NCI-H2081 treated with DMSO at 0.1 percent for 48 hours (cell line): Measurements from ENCODE around the gene GPR108.
A peak's percentile ranks its signal among the peaks of the same experiment; 100 is the strongest.
"Not testable (repeated sequence)": the region's sequence is repeated elsewhere in the genome, so short reads cannot be mapped to it uniquely, and the experiment has no call there.

Source experiments
- DNase-seq: peaks from one replicate; lab custom pipeline; 2025; lab: John Stamatoyannopoulos, UW

Gene GPR108

DNA sequence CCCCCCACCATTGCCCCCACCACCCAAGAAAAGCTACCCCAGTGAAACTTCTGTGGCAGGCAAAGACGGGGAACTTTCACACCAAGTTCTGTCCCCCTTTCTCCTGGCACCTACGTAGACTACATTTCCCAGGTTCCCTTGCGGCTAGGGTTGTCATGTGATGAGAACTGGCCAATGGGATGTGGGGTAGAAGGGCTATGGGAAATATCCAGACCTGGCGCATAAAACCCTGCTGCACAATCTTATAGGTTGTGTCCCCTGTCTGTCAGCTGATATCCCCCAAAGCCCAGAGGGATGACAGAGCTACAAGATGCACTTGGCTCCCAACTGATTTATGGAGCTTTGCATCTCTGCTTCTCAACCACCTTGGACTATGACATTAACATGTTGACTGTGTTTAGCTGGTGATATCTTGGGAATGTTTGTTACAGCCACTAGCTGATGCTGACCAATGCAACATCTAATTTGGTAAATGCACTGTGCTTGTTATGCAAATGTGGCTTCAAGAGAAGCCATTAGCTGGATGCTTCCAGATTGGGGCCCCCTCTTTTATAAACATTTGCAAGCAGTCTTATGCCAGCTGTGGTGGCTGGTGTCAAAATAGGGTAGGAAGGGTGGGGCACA, 23.8 kb upstream of the GPR108 start:
- no peak for DNase-seq

DNA sequence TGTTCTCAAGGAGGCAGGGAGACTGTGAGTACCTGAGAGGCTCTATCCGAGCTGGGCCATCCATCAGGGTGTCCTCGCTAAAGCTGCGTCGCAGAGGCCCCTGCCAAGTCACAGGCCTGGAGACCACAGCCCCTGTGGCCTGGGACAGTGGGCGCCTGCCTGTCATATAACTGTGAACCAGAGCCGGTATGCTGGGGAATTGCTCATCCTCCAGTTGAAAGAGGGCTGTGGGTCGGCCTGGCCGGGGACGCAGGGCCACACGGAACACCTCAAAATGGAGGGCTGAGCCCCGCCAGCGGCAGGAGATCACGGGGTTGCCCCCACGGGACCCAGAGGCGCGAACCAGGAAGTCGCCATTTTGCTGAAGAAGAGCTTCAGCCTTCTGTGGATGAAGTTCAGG, 23.2 kb upstream of the GPR108 start:
- no peak for DNase-seq

- DNase-seq: no peak
Measured at GRCh38 chr19:6754653-6755463, 17.5 kb upstream of the GPR108 start.

DNA sequence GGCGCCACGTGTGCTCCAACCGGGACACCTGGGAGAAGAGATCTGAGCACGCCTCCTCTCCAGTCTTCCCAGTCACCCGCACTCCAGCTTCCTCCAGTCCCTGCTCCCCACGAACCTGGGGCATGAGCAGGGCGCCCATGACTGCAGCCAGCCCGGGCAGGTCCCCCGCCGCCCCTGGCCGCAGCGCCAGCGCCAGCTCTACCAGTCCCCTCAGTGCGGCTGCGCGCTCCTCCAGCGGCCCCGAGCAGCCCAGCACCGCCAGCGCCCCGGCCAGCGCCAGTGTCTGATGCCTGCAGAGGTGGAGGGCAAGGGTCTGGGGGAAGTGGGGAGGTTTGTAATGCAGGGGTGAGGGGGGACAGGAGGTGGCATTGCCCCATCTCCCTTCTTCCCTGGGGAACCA, 16.8 kb upstream of the GPR108 start:
- DNase-seq: no peak

DNA sequence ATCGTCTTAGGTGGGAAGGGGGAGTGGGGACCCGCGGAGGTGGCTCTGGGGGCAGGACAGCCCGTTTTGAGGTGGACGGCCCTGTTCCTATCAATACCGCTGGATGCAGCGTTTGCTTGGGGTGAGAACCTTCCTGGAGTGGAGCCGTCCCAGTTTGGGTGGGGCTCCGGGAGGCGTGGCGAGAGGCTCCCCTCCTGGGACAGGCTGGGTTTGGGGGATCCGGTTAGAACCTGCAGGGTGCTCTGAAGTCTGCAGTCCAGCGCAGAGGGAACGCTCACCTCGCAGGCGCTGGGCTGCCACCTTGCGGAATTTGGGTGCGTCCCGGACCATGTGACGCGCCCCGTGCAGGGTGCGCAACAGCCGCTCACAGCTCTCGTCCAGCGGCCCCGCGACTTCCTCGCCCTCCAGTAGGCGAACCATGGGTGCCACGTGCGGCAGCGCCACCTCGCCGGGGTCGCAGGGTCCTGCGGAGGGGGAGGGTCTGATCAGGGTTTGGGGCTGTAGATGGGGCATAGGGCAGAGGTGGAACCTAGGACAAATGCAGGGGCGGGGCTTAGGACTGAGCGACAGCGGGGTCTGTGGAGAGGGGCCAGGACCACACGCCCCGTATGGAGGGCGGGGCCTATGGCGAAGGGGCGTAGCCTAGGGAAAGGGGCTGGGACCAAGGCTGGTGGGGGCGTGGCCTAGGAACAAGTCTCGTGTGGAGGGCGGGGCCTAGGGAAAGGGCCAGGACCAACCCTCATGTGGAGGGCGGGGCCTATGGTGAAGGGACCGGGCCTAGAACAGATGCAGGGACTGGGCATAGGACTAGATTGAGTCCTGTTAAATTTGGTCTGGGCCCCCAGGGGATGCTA, 16.0 kb upstream of the GPR108 start:
- no peak for DNase-seq

DNA sequence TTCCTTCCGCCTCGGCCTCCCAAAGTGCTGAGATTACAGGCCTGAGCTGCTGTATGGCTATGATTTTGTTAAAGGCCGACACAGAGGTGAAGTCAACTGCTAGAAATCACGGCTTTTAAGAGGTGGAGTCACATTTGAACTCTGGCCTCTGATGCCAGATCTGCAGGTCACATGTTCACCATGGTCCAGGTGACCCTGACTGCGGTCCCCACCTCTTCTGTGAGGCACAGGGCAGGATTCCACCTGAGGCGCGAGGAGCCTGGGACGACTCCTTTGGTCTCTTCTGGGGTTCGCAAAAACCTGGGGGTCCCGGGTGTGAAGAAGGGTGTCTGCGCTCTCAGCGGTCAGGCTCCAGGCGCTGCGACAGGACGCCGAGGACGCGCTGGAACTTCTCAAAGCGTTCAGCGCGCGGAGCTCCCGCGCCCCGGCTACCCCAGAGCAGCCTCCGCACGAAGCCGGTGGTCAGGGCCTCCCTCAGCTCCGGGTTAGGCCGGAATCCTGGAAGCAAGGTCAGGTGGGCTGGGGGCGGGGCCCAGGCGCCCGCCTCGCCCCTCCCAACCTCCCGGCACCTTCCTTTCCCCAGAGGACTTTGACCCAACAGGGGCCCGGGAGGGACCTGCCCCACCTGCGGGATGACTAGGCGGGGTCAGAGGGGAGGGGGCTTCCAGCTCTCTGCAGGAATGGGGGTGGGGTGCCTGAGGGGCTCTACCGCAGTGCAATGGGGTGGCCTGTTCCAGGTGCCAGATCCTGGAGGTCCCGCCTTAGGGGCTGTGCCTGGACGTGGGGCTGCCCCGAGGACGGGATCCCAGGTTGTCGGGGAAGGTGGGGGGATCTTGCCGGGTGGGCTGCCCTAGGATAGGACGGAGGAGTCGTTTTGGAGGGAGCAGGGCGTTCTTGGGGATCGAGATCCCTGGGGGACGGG, 15.1 kb upstream of the GPR108 start:
- no peak for DNase-seq

GRCh38 chr19:6751189-6751588, 13.8 kb upstream of the GPR108 start:
- DNase-seq: no peak

DNA sequence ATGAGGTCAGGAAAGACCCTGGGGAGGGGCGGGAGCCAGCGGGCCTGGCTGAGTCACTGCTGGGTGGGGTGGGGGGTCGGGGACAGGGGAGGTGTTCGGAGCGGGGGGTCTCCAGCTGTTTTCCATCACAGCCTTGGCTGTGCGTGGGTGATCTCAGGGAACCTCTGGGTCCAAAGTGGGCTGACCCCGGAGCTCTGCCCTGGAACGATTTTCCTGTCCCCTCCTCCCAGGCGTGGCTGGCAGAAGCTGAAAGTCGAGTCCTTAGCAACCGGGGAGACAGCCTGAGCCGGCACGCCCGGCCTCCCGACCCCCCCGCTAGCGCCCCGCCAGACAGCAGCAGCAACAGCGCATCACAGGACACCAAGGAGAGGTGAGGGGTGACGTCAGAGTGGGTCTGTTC, 12.7 kb upstream of the GPR108 start:
- no peak for DNase-seq

DNA sequence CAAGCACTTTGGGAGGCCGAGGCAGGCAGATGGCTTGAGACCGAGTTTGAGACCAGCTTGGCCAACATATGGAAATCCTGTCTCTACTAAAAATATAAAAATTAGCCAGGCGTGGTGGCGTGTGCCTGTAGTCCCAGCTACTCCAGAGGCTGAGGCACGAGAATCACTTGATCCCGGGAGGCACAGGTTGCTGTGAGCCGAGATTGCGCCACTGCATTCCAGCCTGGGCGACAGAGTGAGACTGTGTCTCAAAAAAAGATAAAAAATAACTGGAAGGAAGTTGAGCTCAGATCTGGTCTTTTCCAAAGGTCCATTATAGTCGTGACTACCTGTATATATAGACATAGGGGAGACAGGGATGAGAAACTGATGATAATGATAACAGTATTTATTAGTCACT, 11.2 kb upstream of the GPR108 start:
- DNase-seq: not testable (repeated sequence)

GRCh38 chr19:6745965-6746364, 8.6 kb upstream of the GPR108 start:
- no peak for DNase-seq

- no peak for DNase-seq
Measured at GRCh38 chr19:6744381-6745301, 7.3 kb upstream of the GPR108 start.

DNA sequence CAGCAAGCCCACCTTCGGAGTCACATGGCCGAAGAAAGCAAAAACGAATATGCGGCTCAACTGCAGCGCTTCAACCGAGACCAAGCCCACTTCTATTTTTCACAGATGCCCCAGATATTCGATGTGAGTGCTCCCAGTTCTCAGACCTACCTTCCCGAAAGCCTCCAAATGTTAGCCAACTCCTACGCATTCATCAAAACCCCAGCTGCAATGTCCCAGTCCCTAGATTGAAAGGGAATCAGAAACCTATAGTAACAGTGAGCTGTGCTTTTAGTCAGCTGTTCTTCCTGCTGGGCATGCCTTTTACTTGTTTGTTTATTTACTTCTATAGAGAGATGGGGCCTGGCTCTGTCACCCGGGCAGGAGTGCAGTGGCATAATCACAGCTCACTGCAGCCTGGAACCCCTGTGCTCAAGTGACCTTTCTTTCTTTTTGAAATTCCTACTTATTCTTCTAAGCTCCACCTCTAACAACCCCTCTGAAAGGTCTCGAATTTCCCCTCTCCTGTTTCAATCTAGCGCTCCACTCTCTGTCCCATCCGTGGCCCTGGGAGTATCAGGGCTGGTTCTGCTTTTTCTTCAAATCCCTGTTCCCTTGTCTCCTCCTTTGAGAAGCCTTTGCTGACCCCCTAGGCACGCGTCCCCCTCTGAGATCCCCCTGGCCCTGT, 6.5 kb upstream of the GPR108 start:
- DNase-seq: no peak

- DNase-seq: no peak
Measured at GRCh38 chr19:6743066-6743465, 5.7 kb upstream of the GPR108 start.

DNA sequence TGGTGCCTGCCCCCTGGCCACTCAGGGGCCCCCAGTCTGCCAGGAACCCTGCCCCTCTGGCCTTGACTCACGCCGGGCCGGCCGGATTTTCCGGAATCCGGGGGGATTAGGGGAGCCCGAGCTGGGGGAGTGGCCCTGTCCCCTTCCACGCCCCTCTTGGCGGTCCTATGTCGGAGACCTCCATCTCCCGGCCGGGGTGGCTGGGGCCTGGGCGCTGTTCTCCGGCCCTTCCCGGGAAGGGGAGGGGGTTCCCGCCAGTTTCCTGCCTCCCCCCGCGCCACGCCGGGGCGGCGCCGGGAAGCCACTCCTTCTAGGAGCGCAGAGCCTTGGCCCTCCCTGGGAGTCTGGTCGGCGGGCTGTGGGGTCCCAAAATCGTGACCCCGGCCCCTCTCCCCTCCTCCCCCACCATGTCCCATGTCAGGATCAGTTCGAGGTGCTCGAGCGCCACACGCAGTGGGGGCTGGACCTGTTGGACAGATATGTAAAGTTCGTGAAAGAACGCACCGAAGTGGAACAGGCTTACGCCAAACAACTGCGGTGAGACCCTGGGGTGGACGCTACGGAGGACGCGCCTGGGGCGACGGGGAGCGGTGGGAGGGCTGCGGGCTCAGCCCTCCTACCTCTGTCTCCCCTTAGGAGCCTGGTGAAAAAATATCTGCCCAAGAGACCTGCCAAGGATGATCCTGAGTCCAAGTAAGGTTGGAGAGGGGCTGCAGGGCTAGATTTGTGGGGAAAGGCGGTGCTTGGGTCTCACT, 3.4 kb upstream of the GPR108 start:
- DNase-seq: no peak

DNA sequence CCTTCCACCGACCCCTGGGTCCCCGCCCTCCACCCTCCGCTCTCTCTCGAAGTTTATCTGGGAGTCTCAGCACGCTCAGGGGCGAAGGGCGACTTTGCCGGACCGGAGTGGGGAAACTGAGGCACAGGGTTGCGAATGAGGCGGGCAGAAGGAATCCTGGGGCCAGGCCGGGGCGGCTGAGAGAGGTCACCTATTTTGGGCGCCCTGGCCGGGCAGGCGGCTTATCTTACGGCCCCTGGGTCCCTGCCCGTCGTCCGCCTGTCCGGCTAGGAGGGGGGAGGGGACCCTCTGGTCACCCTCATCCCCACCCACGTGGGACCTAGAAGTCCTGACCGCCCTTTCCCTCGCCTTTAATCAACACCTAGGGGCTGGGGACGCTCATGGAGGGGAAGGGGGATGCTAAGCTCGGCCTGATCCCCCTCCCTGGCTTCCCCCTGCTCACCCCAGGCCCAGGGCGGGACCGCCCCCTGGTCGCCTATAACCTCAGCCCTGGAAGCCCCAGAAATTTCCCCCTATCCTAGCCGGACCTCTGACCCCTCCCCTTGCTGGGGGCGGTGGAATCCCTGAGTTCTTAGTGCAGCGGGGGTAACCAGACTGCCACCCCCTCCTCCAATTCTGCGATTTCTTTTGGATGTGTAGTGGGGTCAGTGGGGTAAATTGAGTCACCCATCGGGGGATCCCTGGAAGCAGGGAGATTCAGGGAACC, 2.7 kb upstream of the GPR108 start:
- DNase-seq: no peak

DNA sequence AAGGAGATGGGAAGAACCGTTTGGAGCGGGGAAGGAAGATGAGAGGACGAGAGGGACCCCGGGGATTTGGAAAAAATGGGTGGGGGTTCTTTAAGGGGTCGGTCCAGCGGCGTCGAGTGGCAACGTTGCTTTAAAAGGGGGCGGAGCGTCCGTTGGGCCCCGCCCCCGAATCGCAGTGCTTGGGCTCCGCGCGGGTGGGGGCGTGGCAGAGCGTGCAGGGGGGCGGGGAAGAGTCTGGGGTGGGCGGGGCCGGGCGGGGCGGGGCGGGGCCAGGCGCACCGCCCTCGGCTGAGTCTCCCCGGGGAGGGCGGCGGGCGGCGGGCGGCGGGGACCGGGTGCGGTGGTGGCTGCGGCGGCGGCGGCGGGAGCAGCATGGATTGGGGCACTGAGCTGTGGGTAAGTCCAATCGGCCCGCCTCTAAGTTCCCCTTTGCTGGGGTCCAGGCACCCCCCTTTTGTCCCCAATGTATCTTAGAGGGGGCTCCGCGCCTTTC, 2.1 kb upstream of the GPR108 start, which contains the start of gene TRIP10:
TRIP10 (plus strand) TSS at position 291 of the 493 bp plus-strand sequence; CDS start at position 373, 82 bp downstream.
- peak; percentile 17 for DNase-seq

- no peak for DNase-seq
Measured at GRCh38 chr19:6738787-6739389, 1.5 kb upstream of the GPR108 start.
